SK-N-DZ (cell line): Measurements from ENCODE around the gene SYNC.
"Not testable (repeated sequence)": the region's sequence is repeated elsewhere in the genome, so short reads cannot be mapped to it uniquely, and the experiment has no call there.

Experiments
- DNase-seq: peaks from one replicate; pipeline ENCODE4 v3.0.0-alpha.2; 2015; ENCODE audit warnings: low spot score

The SYNC gene

DNA sequence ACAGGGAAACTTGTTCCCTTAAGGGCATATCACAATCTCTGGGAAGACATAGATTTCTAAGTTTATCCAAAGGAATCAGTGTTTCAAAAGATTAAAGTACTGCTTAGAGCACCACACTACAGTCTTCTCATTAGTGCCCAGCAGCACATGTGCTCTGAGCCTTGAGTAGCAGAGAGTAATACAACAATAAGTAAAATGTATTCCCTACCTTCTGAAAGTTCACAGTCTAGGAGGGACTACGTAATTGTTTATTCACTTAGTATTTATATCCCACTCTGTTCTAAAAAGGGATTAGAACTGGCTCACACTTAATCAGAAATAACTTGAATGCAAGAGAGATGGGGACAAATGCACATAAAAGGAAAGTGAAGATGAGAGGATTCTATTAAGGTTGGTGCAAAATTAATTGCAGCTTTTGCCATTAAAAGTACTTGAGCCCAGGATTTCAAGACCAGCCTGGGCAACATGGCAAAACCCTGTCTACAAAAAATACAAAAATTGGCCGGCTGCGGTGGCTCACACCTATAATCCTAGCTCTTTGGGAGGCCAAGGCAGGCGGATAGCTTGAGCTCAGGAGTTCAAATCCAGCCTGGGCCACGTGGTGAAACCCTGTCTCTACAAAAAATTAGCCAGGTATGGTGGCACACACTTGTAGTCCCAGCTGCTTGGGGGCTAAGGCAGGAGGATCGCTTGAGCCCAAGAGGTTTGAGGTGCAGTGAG, 9.0 kb downstream of the SYNC start:
- DNase-seq: no peak

- no peak for DNase-seq
Measured at GRCh38 chr1:32686387-32686786, 16.2 kb downstream of the SYNC start.

- no peak for DNase-seq
Measured at GRCh38 chr1:32685498-32685897, 17.1 kb downstream of the SYNC start.

GRCh38 chr1:32684167-32684811, 18.3 kb downstream of the SYNC start:
- no peak for DNase-seq

DNA sequence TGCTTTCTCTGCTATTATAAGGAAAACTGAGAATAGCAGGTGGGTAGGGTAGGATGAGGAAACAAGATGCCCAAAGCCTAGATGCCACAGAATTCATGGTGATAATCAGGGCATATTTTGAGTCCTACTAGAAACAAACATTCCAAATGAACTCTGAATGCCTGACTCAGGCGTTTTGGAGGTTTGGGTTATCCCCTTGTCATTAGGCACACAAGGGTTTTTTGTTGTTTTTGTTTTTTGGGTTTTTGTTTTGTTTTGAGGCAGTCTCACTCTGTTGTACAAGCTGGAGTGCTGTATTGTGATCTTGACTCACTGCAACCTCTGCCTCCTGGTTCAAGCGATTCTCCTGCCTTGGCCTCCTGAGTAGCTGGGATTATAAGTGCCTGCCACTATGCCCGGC, 19.2 kb downstream of the SYNC start:
- no peak for DNase-seq

- DNase-seq: no peak
Measured at GRCh38 chr1:32681999-32682398, 20.6 kb downstream of the SYNC start.

GRCh38 chr1:32681509-32681908, 21.1 kb downstream of the SYNC start:
- DNase-seq: no peak

DNA sequence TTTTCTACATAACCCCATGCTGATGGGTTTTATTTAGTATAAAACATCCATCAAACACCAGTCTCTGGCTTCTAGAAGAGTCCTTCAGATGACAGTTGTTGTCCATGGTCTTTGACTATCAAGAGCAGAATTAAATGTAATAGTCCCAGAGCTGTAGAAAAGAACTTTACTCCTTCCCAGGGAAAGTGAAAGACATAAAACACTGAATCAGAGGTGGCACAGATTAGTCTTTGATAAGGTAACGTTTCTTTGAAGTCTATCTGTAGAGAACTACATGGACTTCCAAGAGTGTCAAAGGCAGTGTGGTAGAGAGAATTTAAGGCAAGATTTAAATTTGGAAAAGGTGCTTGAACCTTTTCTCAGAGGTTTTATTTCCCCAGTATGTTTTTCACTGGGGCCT, 21.9 kb downstream of the SYNC start:
- no peak for DNase-seq

DNA sequence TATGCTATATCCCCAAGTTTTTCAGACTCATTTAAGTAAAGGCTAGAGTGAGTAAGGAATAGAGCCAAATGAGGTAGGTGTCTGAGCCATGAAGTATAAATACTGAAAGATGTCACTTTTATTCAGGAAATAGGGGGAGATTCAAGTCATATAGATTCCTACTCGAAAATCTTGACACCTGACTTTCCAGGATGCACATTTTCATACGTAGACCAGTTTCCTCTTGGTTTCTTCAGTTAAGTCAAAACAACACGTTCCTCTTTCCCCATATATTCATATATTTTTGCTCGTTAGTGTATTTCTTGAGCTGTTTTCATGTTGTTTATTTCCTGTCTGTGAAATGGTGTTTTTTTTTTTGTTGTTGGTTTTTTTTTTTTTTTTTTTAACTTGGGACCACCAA, 22.6 kb downstream of the SYNC start:
- DNase-seq: not testable (repeated sequence)

DNA sequence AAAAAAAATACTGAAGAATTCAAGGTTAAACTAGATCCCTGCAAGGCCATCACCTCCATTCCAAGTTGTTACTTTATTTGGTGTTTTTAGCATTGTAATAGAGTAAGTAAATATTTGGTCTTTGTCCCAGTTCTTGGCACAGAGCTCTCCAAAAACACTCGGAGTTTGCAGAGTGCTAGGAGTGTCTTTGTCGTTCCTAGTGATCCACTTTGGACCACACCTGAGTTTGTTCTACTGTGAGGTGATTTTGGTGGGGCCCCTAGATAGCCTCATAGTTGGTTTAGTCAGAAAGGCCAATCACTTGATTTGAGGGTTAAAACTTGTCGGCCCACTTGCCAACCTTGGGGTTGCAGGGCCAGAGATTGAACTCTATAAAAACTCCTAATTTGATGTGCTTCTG, 25.6 kb downstream of the SYNC start:
- no peak for DNase-seq

DNA sequence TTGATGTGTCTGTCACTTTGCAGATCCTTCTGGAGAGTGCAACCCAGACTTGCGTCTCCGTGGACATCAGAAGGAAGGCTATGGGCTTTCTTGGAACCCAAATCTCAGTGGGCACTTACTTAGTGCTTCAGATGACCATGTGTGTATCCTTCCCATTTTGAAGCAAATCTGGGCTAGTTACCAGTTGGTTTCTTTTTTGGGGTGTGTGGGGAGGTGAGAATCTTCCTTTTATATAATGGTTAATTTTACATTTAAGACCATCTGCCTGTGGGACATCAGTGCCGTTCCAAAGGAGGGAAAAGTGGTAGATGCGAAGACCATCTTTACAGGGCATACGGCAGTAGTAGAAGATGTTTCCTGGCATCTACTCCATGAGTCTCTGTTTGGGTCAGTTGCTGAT, 33.9 kb downstream of the SYNC start:
- not testable (repeated sequence) for DNase-seq

DNA sequence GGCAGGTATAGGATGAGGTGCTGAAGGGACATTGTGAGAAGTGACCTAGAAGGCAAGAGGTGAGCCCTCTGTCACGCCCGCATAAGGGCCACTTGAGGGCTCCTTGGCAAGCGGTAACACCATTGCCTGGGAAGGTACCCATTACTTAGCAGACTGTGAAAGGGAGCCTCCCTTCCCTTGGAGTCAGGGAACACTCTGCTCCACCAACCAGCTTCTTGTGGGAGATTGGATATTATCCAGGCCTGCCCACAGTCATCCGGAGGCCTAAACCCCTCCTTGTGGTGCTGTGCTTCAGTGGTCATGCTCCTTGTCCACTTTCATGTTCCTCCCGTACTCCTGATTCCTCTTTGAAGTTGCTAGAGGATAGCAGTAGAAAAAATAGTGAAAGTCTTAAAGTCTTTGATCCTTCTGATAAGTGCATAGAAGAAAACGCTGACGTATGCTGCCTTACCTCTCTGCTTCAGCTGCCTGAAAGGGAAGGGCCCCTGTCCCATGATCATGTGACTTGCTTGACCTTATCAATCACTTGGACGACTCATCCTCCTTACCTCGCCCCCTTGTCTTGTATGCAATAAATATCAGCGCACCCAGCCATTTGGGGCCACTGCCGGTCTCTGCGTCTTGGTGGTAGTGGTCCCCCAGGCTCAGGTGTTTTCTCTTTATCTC, 35.5 kb downstream of the SYNC start:
- DNase-seq: no peak

DNA sequence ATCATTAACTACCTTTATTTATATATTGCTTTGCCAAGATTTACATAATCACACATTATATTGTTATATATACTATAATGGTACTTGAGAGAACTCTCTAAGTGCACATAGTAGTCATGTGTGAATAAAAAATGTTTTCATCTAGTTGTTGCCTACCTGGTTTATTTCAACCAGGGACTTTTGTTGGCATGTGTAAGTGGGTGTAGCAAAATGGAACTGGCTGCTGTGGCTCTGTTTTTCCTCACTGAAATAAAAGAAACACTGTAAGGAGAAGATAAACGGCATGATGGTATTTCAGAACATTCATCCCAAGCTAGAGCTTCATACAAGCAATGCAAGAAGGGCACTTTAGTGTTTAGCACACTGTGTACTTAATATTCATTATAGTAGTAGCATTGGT, 36.7 kb downstream of the SYNC start:
- no peak for DNase-seq

DNA sequence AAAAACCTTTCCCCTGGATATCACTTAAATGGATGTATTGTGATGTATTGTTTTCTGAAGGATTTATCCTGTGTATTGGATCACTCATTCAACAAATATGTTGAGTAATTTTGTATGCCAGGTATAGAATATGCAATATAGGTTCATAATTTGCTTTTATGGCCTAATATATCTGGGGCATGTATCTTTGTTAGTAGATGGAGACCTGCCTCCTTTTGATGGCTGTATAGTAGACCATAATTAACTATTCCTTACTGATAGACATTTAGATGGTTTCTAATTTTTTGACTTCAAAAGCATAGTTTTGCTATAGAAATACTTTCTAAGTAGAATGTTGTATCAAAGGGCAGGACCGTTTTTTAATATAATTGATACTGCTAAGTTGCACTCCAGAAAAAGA, 43.0 kb downstream of the SYNC start:
- DNase-seq: no peak

DNA sequence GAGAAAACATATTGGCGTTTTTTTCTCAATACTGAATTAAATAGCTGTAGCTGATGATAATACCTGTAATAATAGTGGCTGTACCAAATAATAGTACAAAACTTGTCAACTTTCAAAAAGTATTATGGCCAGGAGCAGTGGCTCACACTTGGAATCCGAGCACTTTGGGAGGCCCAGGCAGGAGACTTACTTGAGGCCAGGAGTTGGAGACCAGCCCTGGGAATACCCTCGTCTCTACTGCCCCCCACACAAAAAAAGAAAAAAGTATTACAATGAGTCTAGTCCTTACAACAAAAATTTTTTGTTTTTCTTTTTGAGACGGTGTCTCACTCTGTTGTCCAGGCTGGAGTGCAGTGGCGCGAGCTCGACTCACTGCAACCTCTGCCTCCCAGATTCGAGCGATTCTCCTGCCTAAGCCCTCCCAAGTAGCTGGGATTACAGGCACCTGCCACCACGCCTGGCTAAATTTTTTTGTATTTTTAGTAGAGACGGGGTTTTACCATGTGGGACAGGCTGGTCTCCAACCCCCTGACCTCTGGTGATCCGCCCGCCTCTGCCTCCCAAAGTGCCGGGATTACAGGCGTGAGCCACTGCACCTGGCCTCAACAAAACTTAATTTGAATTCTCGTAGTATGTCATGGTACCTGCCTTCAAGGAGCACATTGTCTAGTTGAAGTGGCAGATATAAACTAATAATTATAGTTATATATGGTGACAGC, 50.2 kb downstream of the SYNC start:
- no peak for DNase-seq

GRCh38 chr1:32651461-32652073, 51.0 kb downstream of the SYNC start:
- DNase-seq: no peak

- peak; percentile 95 for DNase-seq
Measured at GRCh38 chr1:32650752-32651460, 51.7 kb downstream of the SYNC start, which contains the start of gene RBBP4. Gene RBBP4, plus strand, starts transcription at chr1:32651208. Its CDS starts 99 bp downstream, at chr1:32651307.

DNA sequence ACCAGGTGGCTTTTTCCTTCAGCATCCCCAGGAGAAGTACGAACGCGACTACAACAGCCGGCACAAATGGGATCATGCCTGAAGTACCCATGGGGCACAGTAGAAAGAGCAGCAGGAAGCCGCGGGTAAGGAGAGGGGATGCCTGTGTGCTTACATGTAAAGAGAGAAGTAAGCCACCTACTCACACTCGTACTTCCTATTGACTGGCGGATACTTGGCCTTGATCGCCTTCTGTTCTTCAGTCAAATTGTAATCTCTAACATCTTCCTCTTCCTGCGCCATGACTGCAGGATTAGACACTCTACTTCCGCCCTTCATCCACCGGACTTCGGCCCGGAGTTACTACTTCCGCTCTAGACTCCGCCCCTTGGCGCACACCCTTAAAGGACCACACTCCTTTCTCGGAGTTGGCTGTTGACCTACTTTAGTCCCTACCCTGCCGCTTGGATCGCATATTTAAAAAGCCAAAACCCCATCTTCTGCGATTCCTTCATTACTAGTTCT, 52.3 kb downstream of the SYNC start, which contains the start of gene ZBTB8OS:
ZBTB8OS (minus strand) TSS at position 303 of the 504 bp plus-strand sequence; CDS start at position 282, 21 bp downstream.
- peak; percentile 95 for DNase-seq

DNA sequence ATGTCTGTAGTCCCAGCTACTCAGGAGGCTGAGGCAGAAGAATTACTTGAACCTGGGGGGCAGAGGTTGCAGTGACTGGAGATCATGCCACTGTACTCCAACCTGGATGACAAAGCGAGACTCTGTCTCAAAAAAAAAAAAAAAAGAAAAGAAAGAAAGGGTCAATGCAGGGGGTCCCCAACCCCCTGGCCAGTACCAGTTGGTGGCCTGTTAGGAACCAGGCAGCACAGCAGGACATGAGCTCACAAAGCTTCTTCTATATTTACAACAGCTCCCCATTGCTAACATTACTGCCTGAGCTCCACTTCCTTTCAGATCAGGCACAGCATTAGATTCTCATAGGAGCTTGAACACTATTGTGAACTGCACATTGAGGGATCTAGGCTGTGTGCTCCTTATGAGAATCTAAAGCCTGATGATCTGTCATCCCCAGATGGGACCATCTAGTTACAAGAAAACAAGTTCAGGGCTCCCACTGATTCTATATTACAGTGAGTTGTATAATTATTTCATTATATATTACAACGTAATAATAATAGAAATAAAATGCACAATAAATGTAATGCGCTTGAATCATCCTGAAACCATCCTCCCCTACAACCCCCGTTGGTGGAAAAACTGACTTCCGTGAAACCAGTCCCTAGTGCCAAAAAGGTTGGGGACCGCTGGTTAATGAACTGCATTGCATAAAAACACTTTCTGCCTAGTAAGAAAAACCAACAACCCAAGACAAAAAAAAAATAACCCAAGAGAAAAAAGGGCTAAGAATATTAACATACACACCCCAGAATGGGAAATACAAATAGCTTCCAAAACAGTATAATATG, 55.0 kb downstream of the SYNC start:
- DNase-seq: no peak

DNA sequence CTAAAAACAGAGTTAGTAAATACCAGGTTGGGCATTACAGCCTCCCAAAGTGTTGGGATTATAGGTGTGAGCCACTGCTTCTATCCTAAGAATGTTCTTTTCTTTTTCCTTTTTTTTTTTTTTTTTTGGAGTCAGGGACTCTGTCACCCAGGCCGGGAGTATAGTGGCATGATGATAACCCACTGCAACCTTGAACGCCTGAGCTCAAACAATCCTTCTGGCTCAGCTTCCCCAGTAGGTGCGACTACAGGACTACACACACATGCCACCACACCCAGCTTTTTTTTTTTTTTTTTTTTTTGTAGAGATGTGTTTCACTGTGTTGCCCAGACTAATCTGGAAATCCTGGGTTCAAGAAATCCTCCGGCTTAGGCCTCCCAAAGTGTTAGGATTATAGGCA, 58.1 kb downstream of the SYNC start:
- DNase-seq: no peak
